ENCODE data around the gene WRAP73.

- TF ChIP-seq CTCF (IDR thresholded peaks at IDR 0.05) (no peak), POLR2A (IDR thresholded peaks at IDR 0.05) (no peak), POLR2AphosphoS5 (IDR thresholded peaks at IDR 0.05) (no peak)
These were observed 4.7 kb downstream of the WRAP73 start for GRCh38 chr1:3645247-3645646.
